H9 (cell line): ENCODE measurements around the gene PLXNB2. TPM values are rescaled to one million over a fixed set of nuclear protein-coding genes. Genes with fewer than 3 reads are reported as not detected.

Experiments
- DNase-seq: peaks from one replicate; pipeline ENCODE4 v3.0.0-alpha.2; 2017
- H2AFZ ChIP-seq: one replicate; pipeline ENCODE4 v1.6.1; 2013; ENCODE audit warnings: mild to moderate bottlenecking, low read length, control low read depth, moderate library complexity
- H2AK5ac ChIP-seq: 2 replicates; pipeline ENCODE4 v1.6.1; 2013; ENCODE audit warnings: low read length, control low read depth, mixed read lengths; ENCODE audit not compliant: insufficient read length
- H2BK120ac ChIP-seq: one replicate; pipeline ENCODE4 v1.6.1; 2013; ENCODE audit warnings: low read depth, mild to moderate bottlenecking, low read length, control low read depth, inconsistent platforms; ENCODE audit not compliant: poor library complexity, severe bottlenecking
- H2BK12ac ChIP-seq: 2 replicates; pipeline ENCODE4 v1.6.1; 2013; ENCODE audit warnings: low read length, control low read depth, mixed read lengths, low read depth; ENCODE audit not compliant: insufficient read length
- H2BK15ac ChIP-seq: 2 replicates; pipeline ENCODE4 v1.6.1; 2013; ENCODE audit warnings: low read depth, low read length, control low read depth
- H2BK20ac ChIP-seq: one replicate; pipeline ENCODE4 v1.6.1; 2013; ENCODE audit warnings: low read depth, mild to moderate bottlenecking, low read length, control low read depth, inconsistent platforms; ENCODE audit not compliant: poor library complexity, severe bottlenecking
- H2BK5ac ChIP-seq: 2 replicates; pipeline ENCODE4 v1.6.1; 2013; ENCODE audit warnings: low read length, control low read depth, mixed read lengths; ENCODE audit not compliant: insufficient read length
- H3K14ac ChIP-seq: 2 replicates; pipeline ENCODE4 v1.6.1; 2013; ENCODE audit warnings: low read length, control low read depth; ENCODE audit not compliant: insufficient read depth
- H3K18ac ChIP-seq: 2 replicates; pipeline ENCODE4 v1.6.1; 2013; ENCODE audit warnings: low read depth, mild to moderate bottlenecking, mixed read lengths, low read length, control low read depth; ENCODE audit not compliant: insufficient read length
- H3K23ac ChIP-seq: 2 replicates; pipeline ENCODE4 v1.6.1; 2013; ENCODE audit warnings: low read length, control low read depth, mixed read lengths, low read depth; ENCODE audit not compliant: insufficient read length
- H3K23me2 ChIP-seq: 2 replicates; pipeline ENCODE4 v1.6.1; 2013; ENCODE audit warnings: low read depth, mild to moderate bottlenecking, mixed read lengths, low read length, control low read depth; ENCODE audit not compliant: insufficient read length, poor library complexity, severe bottlenecking
- H3K27ac ChIP-seq: 2 replicates; pipeline ENCODE4 v1.5.1; 2013; ENCODE audit warnings: low read length, control low read depth, mixed read lengths, low read depth; ENCODE audit not compliant: insufficient read length
- H3K27me3 ChIP-seq: 2 replicates; pipeline ENCODE4 v1.6.1; 2013; ENCODE audit warnings: low read length, control low read depth, inconsistent platforms; ENCODE audit not compliant: insufficient read depth
- H3K4ac ChIP-seq: 2 replicates; pipeline ENCODE4 v1.6.1; 2013; ENCODE audit warnings: low read depth, mild to moderate bottlenecking, control low read depth, inconsistent platforms, low read length, moderate library complexity
- H3K4me1 ChIP-seq: 2 replicates; pipeline ENCODE4 v1.6.1; 2013; ENCODE audit warnings: low read length, control low read depth, inconsistent platforms; ENCODE audit not compliant: insufficient read depth
- H3K4me2 ChIP-seq: 2 replicates; pipeline ENCODE4 v1.6.1; 2013; ENCODE audit warnings: low read length, control low read depth, mixed read lengths; ENCODE audit not compliant: insufficient read length, insufficient read depth
- H3K56ac ChIP-seq: 2 replicates; pipeline ENCODE4 v1.6.1; 2013; ENCODE audit warnings: low read depth, mild to moderate bottlenecking, mixed read lengths, low read length, control low read depth; ENCODE audit not compliant: insufficient read length
- H3K79me1 ChIP-seq: 2 replicates; pipeline ENCODE4 v1.6.1; 2013; ENCODE audit warnings: low read depth, mild to moderate bottlenecking, moderate library complexity, low read length, control low read depth, inconsistent platforms; ENCODE audit not compliant: insufficient read depth, poor library complexity, severe bottlenecking
- H3K79me2 ChIP-seq: 2 replicates; pipeline ENCODE4 v1.6.1; 2013; ENCODE audit warnings: low read length, control low read depth, inconsistent platforms; ENCODE audit not compliant: insufficient read depth
- H3K9ac ChIP-seq: 2 replicates; pipeline ENCODE4 v1.6.1; 2013; ENCODE audit warnings: low read length, control low read depth, mixed read lengths; ENCODE audit not compliant: insufficient read length; ENCODE audit errors: extremely low read depth
- H3K9me3 ChIP-seq: one replicate; pipeline ENCODE4 v1.6.1; 2013; ENCODE audit warnings: low read depth, low read length, inconsistent platforms; ENCODE audit not compliant: control insufficient read depth
- H3T11ph ChIP-seq: one replicate; pipeline ENCODE4 v1.6.1; 2013; ENCODE audit warnings: mild to moderate bottlenecking, low read length, control low read depth, inconsistent platforms
- H4K20me1 ChIP-seq: one replicate; pipeline ENCODE4 v1.6.1; 2013; ENCODE audit not compliant: control insufficient read depth, insufficient read length, insufficient read depth
- H4K5ac ChIP-seq: 2 replicates; pipeline ENCODE4 v1.6.1; 2013; ENCODE audit warnings: low read depth, mild to moderate bottlenecking, mixed read lengths, low read length, control low read depth; ENCODE audit not compliant: insufficient read length
- H4K8ac ChIP-seq: replicated peaks from 2 replicates; pipeline ENCODE4 v1.6.1; 2013; ENCODE audit warnings: low read length, control low read depth, mixed read lengths, low read depth; ENCODE audit not compliant: insufficient read length
- H4K91ac ChIP-seq: 2 replicates; pipeline ENCODE4 v1.6.1; 2013; ENCODE audit warnings: low read depth, mild to moderate bottlenecking, moderate library complexity, mixed read lengths, low read length, control low read depth; ENCODE audit not compliant: insufficient read length
- H3K27ac Mint-ChIP-seq, 3 experiments: 2 replicates in 2 of 3; 3 replicates in 1 of 3; pipeline ENCODE4 v1.8.0; 2020 to 2021; ENCODE audit warnings: mixed read lengths in 3 of 3, mild to moderate bottlenecking in 1 of 3, moderate library complexity in 1 of 3
- H3K27me3 Mint-ChIP-seq: 2 replicates; pipeline ENCODE4 v1.8.0; 2021; ENCODE audit warnings: low read depth, mild to moderate bottlenecking, moderate library complexity, mixed read lengths
- H3K36me3 Mint-ChIP-seq, 3 experiments: 2 replicates in 2 of 3; 3 replicates in 1 of 3; pipeline ENCODE4 v1.8.0; 2020 to 2021; ENCODE audit warnings: low read depth in 3 of 3, mixed read lengths in 3 of 3; ENCODE audit not compliant: insufficient read depth in 1 of 3
- H3K4me1 Mint-ChIP-seq, 2 experiments: 2 replicates each; pipeline ENCODE4 v1.8.0; 2020; ENCODE audit warnings: mixed read lengths in 2 of 2
- H3K4me3 Mint-ChIP-seq, 2 experiments: 2 replicates in 1 of 2; 3 replicates in 1 of 2; pipeline ENCODE4 v1.8.0; 2020 to 2021; ENCODE audit warnings: mild to moderate bottlenecking in 2 of 2, mixed read lengths in 2 of 2, moderate library complexity in 1 of 2
- H3K9me3 Mint-ChIP-seq, 2 experiments: 2 replicates in 1 of 2; 3 replicates in 1 of 2; pipeline ENCODE4 v1.8.0; 2020; ENCODE audit warnings: mild to moderate bottlenecking in 2 of 2, mixed read lengths in 2 of 2, moderate library complexity in 1 of 2
- WGBS: extraction: QIAGEN DNeasy Blood & Tissue Kit; methylation state at CpG from one replicate; pipeline ENCODE4 v1.1.7; 2013; ENCODE audit warnings: missing lambda C conversion rate, low lambda C conversion rate, mixed read lengths; ENCODE audit not compliant: insufficient read length; ENCODE audit errors: extremely low coverage; 5-methylcytosine and 5-hydroxymethylcytosine counted together
- total RNA-seq: library from RNA; stranded (reverse); gene quantifications from 2 replicates; pipeline ENCODE4 v1.2.1, GENCODE V29; 2021
- TF ChIP-seq, protein P1 (sequence below): fragments of 200-600 bp; sonication (generic); conservative IDR thresholded peaks from 3 replicates; pipeline ENCODE4 v1.8.0; 2021; ENCODE audit warnings: antibody characterized with exemption, mild to moderate bottlenecking

PLXNB2 gene
- total RNA-seq, 1 experiment from 2014 or later, result 87.6 TPM

DNA sequence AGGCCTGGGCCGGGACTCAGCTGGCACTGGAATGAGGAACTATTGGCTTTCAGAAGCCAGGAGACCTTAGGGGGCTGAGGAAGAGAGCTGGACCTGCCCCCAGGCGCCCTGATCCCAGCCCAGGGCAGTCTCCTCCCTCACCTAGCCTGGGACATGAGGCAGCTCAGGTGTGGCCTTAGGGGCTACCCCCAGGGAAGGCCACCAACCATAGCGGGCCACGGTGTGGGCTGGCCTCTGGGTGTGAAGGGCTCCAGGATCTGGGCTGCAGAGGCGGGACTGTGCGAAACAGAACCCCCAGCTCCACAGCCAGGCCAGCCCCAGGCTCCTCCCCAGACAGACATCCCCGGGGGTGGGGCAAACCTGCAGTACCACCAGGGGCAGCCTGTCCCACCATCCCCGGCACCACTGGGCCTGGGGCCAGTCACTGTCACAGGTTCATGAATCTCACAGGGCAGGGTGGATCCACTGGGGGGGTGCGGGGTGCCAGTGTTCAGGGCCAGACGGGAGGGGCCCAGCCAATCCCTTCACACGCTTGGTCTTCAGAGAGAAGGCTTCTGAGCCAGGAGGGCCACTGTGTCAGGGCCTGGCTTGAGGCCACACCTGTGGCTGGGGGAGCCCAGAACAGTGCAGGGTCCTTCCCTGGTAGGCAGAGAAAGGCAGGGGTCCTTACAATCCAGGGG, 3.5 kb downstream of the PLXNB2 start:
- TF ChIP-seq, protein P1, sequence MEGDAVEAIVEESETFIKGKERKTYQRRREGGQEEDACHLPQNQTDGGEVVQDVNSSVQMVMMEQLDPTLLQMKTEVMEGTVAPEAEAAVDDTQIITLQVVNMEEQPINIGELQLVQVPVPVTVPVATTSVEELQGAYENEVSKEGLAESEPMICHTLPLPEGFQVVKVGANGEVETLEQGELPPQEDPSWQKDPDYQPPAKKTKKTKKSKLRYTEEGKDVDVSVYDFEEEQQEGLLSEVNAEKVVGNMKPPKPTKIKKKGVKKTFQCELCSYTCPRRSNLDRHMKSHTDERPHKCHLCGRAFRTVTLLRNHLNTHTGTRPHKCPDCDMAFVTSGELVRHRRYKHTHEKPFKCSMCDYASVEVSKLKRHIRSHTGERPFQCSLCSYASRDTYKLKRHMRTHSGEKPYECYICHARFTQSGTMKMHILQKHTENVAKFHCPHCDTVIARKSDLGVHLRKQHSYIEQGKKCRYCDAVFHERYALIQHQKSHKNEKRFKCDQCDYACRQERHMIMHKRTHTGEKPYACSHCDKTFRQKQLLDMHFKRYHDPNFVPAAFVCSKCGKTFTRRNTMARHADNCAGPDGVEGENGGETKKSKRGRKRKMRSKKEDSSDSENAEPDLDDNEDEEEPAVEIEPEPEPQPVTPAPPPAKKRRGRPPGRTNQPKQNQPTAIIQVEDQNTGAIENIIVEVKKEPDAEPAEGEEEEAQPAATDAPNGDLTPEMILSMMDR, result peak; percentile 25; the same call in 2 of the 3 replicates
- peak; percentile 77 for DNase-seq
- Histone ChIP-seq H3K9me3 (no peaks in the 10 kb centered on the region), H3K4me1 (no peaks in the 10 kb centered on the region; the same call in 1 of the 2 replicates), H3K4me2 (no peak overlapping the region), H2BK5ac (no peak overlapping the region), H2AFZ (no peak overlapping the region), H3K79me1 (no peaks in the 10 kb centered on the region), H2BK120ac (no peak overlapping the region), H3K18ac (peak overlapping the region; percentile 34), H2BK12ac (no peak overlapping the region), H3K14ac (peak overlapping the region; percentile 25; the same call in 1 of the 2 replicates), H2AK5ac (no peak overlapping the region), H4K91ac (no peak overlapping the region), H3K56ac (no peak overlapping the region), H4K8ac (no peak overlapping the region), H3K9ac (no peak overlapping the region), H4K20me1 (no peaks in the 10 kb centered on the region), H2BK15ac (no peak overlapping the region), H3K23ac (no peak overlapping the region), H4K5ac (no peak overlapping the region), H3K27ac (no peak overlapping the region), H2BK20ac (no peak overlapping the region), H3K23me2 (peaks cover 11% of the 10 kb centered on the region), H3K79me2 (no peaks in the 10 kb centered on the region), H3T11ph (no peak overlapping the region), H3K4ac (no peak overlapping the region), H3K27me3 (no peaks in the 10 kb centered on the region)
- Mint-ChIP-seq H3K27me3 (peaks cover 5% of the 10 kb centered on the region), H3K4me3 (peak overlapping the region in 1 of 2 experiments; percentile 41; a peak in 2 of 5 replicates), H3K4me1 (peaks cover 18 to 31% of the 10 kb centered on the region in 2 experiments), H3K36me3 (no peaks in the 10 kb centered on the region), H3K9me3 (no peaks in the 10 kb centered on the region), H3K27ac (peak overlapping the region in 1 of 3 experiments; percentile 89; a peak in 3 of 7 replicates)
- WGBS, result no CpG with 5 or more reads among the region's 11 CpGs
